HPDE6-E6E7 (cell line): Measurements from ENCODE around the gene SERHL2.
"Not testable (repeated sequence)": the region's sequence is repeated elsewhere in the genome, so short reads cannot be mapped to it uniquely, and the experiment has no call there.

Source experiments
- DNase-seq: peaks from one replicate; pipeline ENCODE4 v3.0.0; 2011; ENCODE audit warnings: missing footprints; ENCODE audit errors: extremely low spot score

SERHL2 gene

DNA sequence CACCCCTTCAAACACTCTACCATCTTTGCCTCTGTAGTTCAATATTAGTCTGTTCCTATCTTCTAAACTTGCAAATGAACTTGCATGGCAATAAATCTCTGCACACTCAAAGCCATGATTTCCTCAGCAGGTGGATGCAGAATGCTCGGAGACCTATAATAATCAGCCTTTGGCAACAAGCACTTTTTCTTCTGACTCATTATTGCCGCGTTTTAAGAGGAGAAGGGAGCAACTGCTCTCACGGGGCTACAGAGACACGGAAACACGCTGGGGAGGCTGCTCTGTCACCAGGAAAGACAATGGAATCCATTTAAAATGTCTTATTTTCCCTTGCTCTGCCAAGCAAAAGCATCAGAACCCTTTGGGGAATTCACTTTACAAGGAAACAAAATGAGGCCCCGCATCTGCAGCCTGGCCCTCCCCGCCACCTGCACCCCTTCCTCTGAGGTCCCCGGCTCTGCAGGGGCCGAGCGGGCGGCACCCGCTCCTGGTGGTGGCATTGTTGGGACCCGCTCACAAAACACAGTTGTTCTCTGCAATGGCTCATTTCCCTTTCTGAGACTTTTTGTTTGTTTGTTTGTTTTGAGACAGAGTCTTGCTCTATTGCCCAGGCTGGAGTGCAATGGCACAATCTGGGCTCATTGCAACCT lies 18.5 kb upstream of the SERHL2 start:
- DNase-seq = not testable (repeated sequence)

DNA sequence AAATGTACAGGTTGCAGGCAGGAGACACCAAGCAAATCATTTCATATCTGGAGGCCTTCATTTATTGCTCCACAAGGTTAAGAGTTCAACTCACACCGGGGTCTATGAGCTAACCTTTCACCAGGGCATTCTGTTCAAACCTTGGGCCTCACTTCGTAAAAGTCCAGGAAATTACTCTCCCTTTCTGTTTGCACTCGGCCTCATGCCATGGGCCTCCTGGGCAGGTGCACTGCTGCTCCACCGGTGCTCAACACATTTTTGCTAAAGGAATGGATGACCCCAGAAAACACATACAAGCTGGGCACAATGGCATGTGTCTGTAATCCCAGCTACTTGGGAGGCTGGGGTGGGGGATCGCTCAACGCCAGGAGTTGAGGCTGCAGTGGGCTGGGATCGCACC lies 17.6 kb upstream of the SERHL2 start:
- no peak for DNase-seq

DNA sequence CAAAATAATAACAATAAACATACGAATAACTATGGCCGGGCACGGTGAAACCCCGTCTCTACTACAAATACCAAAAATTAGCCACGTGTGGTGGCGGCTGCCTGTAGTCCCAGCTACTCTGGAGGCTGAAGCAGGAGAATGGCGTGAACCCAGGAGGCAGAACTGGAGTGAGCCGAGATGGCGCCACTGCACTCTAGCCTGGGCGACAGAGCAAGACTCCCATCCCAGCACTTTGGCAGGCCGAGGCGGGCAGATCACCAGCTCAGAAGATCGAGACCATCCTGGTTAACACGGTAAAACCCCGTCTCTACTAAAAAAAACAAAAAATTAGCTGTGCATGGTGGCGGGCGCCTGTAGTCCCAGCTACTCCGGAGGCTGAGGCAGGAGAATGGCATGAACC lies 17.1 kb upstream of the SERHL2 start:
- DNase-seq = not testable (repeated sequence)

DNA sequence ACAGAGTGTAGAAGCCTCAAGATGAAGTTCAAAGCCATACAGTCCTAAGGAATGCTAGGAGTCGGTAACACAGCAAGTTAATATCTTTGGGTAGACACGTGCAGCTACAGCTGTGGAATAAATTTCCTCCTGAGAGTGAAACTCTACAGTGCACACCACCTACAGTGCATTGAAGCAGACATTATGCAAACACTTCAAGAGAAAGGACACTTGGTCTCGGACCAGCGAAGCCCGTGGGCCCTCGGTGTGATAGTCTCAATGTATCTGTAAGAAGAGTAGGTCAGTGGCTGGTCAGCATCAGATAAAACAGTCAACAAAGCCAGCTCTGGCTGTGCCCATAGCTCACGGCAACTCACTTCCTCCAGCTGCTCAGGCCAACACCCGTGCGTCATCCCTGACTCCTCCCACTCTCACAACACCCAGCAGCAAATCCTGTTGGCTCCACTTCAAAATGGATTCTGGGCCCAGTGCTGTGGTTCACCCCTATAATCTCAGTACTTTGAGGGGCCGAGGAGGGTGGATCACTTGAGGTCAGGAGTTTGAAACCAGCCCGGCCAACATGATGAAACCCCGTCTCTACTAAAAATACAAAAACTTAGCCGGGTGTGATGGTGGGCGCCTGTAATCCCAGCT lies 16.4 kb upstream of the SERHL2 start:
- not testable (repeated sequence) for DNase-seq

DNA sequence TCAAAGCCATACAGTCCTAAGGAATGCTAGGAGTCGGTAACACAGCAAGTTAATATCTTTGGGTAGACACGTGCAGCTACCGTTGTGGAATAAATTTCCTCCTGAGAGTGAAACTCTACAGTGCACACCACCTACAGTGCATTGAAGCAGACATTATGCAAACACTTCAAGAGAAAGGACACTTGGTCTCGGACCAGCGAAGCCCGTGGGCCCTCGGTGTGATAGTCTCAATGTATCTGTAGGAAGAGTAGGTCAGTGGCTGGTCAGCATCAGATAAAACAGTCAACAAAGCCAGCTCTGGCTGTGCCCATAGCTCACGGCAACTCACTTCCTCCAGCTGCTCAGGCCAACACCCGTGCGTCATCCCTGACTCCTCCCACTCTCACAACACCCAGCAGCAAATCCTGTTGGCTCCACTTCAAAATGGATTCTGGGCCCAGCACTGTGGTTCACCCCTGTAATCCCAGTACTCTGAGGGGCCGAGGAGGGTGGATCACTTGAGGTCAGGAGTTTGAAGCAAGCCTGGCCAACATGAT lies 14.5 kb upstream of the SERHL2 start:
- DNase-seq = not testable (repeated sequence)

DNA sequence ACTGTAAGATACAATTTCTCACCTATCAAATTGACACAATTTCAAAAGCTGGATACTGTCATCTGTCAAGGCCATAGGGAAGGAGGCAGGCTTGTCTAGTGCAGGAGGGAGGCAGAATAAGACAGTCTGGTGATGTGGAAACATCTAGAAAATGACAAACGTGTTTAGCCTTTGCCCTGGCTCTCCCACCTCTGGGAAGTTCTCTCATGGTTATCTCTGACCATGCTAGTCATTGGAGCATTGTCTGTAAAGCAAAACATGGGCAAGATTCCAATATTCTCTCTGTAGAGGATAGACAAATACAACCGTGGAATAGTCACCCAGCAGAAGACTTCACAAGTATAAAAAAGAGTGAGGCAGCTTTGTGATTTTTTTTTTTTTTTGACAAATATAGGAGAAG lies 9.1 kb upstream of the SERHL2 start:
- DNase-seq = no peak

DNA sequence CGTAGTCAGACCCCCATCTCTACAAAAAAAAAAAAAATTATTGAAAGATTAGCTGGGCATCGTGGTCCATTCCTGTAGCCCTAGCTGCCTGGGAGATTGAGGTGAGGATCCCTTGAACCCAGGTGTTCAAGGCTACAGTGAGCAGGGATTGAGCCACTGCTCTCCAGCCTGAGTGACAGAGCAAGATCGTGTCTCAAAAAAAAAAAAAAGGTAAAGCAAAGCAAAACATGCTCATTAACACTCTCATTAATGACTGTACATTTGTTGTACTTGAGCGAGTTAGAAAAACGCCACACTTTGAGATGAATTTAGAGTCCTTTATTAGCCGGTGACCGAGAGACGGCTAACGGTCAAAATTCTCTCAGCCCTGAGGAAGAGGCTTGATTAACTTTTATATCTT lies 6.2 kb upstream of the SERHL2 start:
- no peak for DNase-seq

DNA sequence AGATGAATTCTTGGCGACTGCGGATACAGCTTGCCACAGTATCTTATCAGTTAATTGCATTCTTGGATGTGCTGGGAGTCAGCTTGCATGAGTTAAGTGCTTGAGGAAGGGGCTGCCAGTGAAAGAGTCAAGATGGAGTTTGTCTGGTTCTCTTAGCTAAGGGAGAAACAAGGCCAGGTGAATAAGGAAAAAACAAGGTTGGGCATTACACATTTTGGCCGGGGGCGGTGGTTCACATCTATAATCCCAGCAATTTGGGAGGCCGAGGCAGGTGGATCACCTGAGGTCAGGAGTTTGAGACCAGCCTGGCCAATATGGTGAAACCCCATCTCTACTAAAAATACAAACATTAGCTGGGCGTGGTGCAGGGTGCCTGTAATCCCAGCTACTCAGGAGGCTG lies 5.6 kb upstream of the SERHL2 start:
- not testable (repeated sequence) for DNase-seq

DNA sequence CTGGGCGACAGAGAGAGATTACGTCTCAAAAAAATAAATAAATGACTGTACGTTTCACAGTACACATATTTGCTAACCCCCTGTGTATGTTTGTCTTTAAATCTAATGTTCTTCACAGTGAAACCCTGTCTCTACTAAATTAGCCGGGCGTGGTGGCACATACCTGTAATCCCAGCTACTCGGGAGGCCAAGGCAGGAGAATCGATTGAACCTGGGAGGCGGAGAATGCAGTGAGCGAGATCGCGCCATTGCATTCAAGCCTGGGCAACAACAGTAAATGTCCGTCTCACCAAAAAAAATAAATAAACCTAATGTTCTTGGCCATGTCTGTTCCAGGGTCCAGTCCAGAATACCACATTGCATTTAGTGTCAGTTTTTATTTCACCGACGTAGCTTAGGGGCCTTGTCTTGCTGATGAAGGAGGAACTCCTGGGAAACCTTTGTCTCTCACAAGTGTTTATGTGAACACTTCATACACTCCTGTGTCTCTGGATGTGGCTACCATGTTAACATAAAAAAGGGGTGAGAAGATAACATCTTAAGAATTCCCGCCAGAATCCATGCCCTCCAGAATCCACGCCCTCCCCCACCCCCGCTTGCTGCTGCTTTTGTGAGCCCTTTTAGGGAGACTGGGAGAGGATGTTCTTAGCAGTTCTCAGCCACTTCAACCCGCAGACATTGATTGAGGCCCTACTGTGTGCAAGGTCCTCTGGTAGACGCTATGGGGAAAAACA lies 5.0 kb upstream of the SERHL2 start:
- no peak for DNase-seq

DNA sequence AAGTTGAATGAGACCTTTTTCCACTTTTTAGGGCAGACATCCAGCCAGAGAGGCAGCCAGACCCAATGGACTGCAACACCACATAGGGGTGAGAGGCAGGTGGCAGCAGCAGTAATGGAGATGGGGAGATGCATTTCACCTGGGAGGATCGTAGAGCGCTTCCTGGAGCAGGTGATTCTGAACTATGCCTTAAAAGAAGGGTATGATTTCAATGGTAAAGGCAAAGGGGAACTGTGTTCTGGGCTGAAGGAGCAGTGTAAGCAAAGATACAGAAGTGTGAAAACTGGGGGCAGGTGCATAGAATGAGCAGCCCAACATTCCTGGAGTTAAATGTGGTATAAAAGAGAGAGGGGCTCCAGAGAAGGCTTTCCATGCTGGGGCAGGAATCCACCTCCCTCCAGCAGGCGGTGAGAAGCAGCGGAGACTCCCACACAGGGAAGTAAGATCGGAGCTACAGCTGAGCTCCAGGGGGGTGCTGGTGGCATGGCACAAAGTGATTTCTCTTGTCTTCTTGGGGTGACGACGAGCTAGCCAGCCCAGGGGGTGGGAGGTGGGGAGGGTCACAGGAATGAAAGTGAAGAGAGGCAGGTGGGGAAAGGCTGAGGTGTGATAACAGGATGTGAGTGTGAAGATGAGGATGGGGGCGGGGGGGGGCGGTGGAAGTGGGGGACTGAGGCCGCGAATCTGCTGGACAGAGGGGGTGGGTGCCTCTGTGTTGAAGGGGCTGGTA lies 4.3 kb upstream of the SERHL2 start:
- no peak for DNase-seq

DNA sequence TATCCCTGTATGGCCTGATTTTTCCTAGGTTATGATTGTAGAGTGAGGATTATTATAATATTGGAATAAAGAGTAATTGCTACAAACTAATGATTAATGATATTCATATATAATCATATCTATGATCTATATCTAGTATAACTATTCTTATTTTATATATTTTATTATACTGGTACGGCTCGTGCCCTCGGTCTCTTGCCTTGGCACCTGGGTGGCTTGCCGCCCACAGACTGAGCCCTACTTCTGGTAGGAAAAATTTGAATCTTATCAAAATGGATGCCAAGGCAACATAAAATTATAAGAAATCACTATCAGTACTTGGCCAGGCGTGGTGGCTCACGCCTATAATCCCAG lies 1.5 kb upstream of the SERHL2 start:
- not testable (repeated sequence) for DNase-seq

DNA sequence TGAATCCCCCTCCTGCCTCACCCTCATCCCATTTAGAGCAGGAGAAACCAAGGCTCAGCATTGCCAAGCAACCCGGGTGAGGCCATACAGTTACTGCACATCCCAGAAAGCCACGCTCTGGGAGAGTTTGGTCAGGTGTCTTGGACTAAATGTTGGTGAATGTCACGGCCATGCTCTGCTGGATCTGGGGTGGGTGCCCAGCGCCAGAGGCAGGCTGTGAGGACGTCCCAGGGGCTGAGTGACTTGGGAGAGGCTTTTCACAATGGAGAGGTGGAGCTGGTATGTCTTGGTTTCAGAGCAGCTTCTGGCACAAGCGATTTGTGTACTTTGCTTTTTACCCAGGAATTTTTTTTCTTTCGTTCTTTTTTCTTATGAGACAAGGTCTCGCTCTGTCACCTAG lies 6.6 kb downstream of the SERHL2 start:
- DNase-seq = no peak

DNA sequence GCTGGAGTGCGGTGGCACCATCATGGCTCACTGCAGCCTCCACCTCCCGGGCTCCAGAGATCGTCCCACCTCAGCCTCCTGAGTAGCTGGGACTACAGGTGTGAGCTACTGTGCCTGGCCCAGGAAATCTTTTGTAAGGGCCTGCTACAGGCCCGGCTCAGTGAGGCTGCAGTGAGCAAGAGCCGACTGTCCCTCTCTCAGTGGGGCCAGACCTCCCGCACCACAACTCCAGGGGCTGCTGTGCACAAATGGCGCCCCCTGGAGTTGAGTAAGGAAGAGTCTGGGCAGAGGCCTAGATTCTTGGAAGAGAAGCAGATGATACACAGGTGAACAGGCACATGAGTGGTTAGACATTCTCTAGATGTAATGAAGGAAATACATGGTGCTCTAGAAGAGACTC lies 7.0 kb downstream of the SERHL2 start:
- DNase-seq = no peak

DNA sequence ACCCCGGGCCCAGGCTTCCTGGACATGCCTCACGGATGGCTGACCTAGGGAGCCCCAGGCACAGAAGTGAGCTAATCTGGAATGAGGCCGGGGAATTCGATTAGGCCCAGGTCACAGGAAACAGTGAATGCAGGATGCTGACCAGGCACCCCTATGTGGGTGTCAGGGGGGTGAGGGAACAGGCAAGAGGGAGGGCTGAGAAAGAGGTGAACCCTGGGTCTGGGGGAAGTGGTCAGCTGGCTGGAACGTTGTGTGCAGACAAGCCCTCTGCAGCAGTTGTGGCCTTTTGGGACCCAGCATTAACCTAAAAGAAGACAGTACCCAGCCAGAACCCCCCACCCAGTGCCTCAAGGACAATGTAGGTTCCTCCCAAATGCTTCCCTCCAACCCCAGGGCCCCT lies 8.1 kb downstream of the SERHL2 start:
- no peak for DNase-seq

DNA sequence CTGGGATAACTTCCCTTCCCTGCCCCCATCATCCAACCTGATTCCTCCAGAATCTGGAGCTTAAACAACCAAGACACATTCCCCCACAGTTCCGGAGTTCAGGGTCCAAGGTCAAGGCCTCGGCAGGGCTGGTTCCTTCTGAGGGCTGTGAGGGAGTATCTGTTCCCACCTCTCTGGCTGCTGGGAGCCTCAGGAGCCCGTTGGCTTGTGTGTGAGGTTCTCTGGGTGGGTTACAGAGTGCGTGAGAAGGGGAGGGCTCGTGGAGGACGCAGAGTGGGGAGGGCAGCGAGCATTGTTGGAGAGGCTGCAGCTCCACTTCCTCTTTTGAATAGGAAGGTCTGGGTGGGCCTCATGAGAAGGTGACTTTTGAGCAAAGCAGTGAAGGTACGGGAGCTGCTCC lies 8.5 kb downstream of the SERHL2 start:
- DNase-seq = no peak

DNA sequence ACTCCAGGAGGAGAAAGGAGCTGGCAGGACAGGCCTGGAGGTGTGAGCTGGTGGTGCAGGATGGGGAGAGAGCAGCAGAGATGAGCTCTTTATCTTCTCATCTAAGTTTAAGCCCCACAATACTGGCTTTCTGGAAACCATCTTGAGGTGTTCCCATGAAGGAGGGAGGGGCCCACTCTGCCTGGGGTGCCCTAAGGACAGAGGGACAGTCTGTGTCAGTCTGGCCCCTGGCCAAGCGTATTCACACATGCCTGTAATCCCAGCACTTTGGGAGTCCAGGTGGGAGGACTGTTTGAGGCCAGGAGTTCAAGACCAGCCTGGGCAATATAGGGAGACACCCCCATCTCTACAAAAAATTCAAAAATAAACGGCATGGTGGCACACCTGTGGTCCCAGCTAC lies 8.9 kb downstream of the SERHL2 start:
- no peak for DNase-seq

DNA sequence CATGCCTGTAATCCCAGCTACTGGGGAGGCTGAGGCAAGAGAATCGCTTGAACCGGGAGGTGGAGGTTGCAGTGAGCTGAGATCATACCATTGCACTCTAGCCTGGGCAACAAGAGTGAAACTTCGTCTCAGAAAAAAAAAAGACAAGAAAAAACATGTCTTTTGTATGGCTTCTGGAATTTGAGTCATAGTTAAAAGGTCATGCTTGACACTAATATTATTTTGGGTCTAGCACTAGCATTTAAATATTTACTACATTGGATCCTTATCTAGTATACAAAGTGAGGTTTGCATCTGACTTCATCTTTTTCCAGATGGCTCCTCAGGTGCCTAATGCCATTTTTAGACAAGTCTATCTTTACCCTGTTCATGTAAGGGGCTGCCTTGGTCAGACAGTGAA lies 10.2 kb downstream of the SERHL2 start:
- DNase-seq = not testable (repeated sequence)

DNA sequence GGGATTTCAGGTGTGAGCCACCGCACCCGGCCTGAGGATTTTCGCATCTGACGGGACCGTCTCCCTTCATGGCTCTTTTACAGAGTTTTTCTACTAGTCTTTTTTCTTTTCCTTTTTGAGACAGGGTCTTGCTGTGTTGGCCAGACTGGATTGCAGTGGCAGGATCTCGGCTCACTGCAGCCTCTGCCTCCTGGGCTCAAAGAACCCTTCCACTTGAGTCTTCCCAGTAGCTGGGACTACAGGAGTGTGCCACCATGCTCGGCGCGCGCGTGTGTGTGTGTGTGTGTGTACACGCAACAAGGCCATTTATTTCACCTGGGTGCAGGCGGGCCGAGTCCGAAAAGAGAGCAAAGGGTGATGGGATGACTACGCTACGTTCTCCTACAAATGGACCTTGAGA lies 10.9 kb downstream of the SERHL2 start:
- no peak for DNase-seq

DNA sequence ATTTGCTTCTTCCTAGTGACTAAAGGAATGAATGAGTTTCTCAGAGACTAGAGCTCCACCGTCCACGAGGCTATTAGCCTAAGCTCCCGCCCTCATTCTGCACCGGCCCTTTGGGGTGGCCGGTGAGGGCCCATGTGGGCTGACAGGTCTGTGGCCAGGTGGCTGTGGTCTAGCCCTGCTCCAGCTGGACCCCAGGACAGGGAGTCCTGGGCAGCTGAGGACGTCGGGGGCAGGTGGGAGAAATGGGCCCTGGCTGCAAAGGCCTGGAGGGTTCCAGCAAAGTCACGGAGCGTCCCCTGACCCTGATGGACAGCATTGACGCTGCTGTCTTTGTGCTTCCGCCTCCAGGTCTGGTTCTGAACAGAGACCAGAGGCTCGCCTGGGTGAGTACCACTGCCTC lies 12.2 kb downstream of the SERHL2 start:
- no peak for DNase-seq

DNA sequence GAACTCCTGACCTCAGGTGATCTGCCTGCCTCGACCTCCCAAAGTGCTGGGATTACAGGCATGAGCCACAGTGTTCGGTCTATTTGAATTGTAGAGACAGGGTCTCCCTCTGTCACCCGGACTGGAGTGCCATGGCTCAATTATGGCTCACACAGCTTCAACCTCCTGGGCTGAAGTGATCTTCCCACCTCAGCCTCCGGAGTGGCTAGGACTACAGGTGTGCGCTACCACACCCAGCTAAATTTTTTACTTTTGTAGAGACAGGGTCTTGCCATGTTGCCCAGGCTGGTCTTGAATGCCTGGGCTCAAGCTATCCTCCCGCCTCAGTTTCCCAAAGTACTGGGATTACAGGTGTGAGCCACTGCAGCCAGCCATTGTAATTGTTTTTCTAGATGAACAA lies 14.2 kb downstream of the SERHL2 start:
- DNase-seq = not testable (repeated sequence)

DNA sequence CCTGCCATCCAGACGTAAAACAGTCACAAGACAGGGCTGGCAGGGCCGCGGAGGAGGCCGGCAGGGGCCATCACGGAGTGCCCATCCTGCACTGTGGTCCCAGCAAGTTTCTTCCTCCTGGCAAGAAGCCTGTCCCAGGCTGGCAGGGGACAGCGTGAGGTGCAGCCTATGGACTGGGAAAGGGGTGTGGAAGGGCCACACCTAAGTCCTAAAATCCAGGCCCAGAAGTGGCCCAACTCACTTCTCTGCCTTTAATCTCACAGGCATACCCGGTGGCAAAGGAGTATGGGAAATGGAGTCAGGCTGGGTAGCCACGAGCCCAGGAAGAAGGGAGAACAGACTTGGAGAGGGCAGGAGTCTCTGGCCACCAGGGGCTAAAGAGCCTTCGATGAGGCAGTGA lies 16.8 kb downstream of the SERHL2 start:
- not testable (repeated sequence) for DNase-seq

DNA sequence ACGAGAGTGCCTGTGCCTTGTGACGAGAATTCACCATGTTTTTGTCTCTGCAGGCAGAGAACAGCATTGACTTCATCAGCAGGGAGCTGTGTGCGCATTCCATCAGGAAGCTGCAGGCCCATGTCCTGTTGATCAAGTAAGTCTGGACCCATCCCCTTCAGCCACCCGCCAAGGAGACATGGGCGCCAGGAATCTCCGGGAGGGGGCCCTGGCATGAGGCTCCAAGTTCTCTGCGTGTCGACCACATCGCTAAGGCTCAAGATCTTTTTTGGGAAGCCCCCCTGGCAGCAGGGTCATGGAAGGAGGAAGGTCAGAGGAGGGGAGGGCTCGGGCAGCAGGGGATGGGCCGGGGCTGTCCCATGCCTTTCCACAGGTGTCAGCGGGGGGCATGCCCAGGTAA lies 17.3 kb downstream of the SERHL2 start:
- not testable (repeated sequence) for DNase-seq
